Mucosa of gallbladder (tissue), 1 donor: ENCODE results near the gene CNTNAP3B. TPM values are rescaled to one million over a fixed set of nuclear protein-coding genes. Genes with fewer than 3 reads are reported as not detected.
"Not testable (repeated sequence)": the region's sequence is repeated elsewhere in the genome, so short reads cannot be mapped to it uniquely, and the experiment has no call there.

Experiments
- DNase-seq: peaks from one replicate; pipeline ENCODE4 v3.0.0-alpha.2; 2020; ENCODE audit warnings: low spot score
- total RNA-seq: library from RNA; stranded (reverse); gene quantifications from one replicate; pipeline ENCODE4 v1.2.1, GENCODE V29; 2021
- donor health status: DM: no; HTN: no; CAD: no.

The CNTNAP3B gene
- total RNA-seq, result 2.6 TPM

DNA sequence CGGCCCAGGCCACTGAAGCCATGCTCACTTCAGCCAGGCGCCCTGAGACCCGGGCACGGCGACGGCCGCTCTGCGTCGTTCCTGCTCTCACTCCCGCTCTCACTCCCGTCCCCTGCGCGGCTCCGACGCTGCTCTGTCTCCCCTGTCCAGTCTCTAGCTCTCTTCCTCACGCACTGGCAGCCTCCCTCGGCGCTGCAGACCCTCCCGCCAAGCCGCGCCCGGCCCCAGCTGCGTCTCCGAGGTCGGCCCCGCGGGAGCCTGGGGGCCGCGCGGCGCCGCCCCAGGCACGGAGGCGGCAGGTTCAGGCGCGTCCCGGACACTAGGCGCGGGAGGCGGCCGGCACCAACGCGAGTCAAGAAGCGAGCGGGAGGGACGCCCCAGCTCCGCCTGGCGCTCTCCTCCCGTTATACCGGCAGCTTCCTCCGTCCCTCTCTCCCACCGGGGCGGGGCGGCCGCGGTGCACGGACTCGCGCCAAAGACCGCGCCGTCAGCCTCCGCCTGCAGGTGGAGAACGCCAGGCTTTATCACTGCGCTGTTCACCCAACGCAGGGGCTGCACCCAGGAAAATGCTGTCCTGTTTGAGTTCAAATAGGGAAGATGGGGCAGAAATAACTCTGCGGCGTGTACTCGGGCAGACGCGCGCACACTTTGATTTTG lies at the start of gene CNTNAP3B:
Gene CNTNAP3B, minus strand, starts transcription at position 354 of the 657 bp plus-strand sequence. Its CDS starts 332 bp downstream, at position 22.
- not testable (repeated sequence) for DNase-seq

DNA sequence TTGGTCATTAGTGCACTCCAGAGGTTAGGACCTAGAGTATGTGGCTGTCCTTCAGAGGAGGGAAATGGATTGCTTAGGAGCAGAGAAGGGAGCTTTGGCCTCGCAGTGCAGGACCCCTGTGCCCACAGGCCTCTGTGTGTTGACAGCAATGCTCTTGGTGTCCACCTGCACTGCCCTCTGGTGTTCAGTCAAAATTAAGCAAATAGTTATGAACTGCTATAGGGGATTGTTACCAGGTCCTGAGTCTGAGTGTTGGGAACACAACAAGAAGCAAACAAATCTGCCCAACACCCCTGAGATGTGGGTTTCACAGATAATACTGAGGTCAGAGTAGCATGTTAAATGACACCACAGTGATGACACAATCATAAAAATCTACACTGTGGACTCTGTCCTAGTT lies 31.1 kb upstream of the CNTNAP3B start:
- DNase-seq, result not testable (repeated sequence)

DNA sequence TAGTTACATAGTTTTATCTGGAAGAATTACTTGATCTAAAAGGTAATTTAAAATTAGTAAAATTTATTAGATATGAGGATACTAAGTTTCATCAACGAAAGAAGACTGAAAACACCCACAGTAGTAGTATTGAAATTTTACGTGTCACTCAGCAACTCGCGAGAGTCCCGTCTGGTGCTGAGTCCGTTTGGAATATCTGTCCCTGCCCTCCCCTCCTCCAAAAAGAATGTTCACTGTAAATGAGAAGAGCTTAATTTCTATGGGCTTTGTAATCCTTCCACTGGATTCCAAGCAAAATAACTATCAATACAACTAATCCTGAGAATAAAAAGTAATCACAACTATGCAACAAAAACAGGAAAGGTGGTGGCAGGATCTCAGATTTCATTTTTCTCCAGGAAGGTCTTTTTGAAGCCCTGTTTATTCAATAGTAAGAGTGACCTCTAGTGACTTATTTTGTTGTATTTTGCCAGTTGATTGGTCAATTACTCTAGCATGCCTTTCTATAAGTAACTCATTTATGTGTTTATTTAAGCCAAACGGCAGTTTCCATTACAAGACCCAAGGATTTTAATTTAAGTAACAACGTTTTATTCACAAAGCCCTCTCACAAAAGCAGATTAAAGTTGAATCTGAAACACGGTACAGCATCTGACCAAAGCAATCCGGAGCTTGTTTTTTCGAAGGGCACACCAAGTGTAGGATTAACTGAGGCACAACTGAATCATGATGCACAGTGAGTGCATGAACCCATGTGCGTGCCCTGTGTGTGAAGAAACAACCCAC lies 2.0 kb downstream of the CNTNAP3B start:
- DNase-seq, result not testable (repeated sequence)

DNA sequence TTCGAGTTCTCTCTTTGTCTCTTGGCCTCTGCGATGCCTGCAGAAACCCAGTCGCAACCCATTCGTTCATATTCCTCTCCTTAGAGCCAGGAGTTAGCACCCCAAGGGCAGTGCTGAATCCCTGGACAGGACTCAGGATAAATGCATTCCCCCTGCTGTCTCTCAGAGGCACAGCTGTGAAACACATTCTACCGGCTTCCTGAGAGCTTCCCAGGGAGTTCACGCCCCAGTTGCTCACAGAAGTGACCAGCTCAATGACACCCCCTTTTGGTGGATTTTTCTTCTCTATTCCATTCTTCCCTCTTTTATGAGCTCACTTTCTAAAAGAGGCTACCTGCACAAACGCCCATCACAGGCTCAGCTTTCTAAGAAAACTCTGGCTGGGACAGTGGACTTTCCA lies 8.2 kb downstream of the CNTNAP3B start:
- not testable (repeated sequence) for DNase-seq

DNA sequence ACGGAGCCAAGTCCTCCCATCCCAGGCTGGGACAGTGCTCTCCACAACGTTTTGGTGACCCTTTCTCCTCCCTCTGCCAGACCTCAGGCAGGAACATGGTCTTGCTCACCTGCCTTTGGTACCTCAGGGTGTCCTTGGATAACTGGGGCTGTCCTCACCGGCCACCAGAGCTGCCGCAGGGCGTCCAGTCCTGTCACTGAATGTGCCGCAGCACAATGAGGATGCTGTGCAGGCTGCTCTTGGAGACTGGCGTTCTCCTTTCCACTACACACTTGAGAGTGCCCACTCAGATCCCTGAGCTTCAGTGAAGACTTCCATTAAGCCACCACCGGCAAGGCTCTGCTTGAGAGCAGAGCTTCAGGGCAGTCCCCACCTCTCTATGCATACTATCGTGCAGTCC lies 33.3 kb downstream of the CNTNAP3B start:
- not testable (repeated sequence) for DNase-seq

DNA sequence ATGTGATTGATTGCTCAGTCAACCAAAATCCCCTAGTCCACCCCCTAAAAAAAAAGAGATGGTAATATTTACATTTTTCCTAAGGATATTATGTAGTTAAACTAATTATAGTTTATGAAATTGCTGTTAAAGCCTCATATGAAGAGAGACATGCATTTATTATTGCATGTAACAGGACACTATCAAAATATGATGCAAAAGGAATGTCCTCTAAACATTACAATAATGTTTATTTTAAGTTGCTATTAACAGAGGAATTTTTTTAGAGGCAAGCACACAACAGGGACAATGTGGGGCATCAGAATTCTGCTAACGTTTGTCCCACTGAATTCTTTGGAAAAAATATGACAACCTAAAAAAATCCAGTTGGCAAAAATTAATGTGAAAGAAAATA lies 44.7 kb downstream of the CNTNAP3B start:
- DNase-seq, result not testable (repeated sequence)

DNA sequence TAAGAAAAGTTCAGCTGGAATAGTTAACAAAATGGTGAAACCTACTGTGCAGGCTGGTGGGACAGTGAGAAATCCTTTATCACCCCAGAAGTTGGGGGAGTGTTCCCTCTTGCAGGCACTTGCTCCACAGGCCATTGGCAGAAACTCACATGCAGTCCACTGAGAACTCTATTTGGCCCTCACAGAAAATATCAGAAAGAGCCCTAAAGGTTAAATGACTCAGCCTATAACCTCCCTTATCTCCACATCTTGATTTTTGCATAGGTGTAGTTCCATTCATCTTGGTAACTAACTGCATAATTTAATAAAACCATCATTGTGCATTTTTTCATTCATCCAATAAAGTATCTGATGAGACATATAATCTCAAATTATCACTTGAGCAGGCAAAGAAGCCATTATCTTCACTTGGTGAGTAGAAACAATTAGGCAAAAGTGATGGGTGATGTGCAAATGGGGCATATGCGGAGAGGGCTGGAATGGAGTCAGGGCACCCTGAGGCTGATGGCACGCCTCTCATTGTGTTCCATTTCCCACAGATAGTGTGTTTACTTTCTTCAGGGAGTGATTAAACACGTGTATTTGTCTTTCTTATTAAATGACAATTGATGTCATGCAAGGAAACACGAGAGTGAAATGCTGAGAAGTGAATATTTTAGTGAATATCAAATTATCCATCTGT lies 45.2 kb downstream of the CNTNAP3B start:
- not testable (repeated sequence) for DNase-seq

DNA sequence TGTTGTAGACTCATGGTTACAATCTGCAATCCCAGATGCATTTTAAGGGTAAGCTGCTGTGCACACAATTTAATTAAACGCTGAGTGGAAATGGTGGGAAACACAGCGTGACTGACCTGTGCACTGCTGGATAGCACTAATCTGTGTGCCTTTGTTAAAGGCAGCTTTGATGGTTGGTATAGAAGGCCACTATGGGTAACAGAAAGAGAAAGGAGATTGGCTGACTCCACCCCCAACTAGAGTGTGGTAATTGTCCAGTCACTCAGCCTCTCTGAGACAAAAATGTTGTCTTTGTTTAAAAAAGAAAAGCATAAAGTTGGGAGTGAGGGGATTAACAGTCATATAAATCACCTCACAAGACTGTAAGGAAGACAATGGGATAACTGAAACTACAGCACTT lies 48.9 kb downstream of the CNTNAP3B start:
- DNase-seq, result not testable (repeated sequence)

DNA sequence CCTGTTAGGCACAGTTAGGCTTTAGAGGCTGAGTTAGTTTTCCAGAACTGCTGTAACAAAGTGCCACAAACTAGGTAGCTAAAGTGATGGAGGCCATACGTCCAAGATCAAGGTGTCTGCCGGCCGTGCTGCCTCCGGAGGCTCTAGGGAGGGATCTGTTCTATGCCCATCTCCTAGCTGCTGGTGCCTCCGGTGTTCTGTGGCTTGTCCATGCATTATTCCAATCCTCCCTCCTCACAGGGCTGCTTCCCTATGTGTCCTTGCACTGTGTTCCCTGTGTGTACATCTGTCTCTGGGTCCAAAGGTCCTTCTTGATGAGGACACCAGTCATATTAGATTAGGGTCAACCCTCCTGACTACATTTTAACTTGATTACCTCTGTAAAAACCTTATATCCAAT lies 54.4 kb downstream of the CNTNAP3B start:
- DNase-seq, result not testable (repeated sequence)

DNA sequence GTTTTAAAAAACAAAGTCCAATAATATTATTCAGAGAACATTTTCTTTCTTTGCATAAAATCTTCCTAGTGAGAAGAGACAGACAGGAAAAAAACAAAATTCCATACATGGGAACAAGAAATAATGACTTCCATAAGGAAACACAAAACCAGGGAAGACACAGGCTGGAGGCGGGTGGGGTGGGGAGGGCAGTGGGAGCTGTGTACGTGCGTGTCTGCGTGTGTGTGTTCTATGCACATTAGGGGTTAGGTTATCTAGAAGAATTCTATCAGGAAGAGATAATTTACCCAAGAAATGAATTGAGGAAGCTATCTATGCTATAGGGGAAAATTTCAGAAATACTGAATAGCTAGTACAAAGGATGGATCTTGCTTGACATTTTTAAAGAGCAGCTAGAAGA lies 58.2 kb downstream of the CNTNAP3B start:
- DNase-seq, result not testable (repeated sequence)

DNA sequence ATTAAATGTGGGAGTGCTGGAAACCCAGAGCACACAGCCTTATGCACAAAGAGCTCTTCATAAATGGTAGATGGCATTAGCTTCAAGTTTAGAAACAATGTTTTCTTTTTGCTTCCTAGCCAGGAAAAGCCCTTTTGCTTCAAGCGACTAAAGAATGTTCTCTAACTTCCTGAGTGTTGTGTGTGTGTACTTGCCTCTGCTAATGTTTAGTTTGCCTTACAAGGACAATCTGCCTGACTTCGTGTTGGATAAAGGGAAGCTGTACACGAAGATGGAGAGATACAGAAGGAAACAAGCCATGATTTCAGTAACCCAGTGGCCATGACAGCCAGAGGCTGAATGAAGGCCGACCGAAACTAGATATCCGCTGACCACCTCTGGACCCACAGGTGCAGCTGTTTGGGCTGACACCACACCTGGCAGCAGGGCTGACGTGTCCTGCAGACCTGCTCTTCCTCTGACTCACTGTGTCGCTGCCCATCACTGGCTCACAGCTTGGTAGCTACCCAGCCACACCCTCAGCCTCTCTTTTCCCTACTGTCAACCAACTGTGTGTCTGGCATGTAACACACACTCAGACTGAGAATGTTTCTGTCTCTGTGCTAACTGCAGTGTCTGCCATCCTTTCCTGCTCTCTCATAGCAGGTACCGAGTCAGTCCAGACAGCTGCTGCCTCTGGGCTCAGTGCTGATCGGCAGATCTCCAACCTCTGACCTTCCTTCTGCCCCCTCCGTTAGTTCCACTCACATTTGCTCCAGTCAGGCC lies 59.0 kb downstream of the CNTNAP3B start:
- DNase-seq, result not testable (repeated sequence)

DNA sequence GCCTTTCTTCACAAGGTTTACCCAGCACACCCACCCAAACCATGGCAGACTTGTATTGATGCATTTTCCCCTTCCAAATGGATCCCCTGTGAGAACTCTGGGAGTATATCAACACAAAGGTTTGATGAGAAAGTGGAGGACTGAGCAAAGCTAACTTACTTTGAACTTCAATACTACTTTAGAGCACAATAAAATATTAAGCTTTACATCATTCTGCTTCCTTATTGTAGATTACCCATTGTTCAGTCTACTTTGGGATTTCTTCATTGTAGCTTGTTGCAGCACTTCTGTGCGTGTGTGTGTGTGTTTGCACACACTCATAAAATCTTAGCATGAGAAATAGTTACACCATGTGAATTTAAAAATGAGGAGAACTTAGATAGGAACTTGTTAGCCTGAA lies 75.4 kb downstream of the CNTNAP3B start:
- DNase-seq, result not testable (repeated sequence)

DNA sequence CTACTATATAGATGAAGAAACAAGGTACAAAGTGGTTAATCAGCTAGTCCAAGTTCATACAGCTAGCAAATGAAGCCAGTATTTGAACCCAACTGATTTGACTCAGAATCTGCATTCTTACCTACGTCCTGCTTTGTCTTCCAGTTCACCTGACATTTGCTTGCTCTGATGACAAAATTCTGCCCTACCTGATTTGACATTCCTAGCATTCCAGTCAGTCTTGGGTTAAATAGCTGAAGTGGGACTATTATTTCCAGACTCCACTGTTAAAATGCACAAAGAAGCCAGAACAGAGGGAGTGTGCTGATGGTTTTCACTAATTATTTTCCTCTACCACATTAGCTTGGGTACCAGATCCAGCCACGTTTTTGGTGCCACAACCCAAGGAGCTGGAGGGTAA lies 78.5 kb downstream of the CNTNAP3B start:
- DNase-seq, result not testable (repeated sequence)

DNA sequence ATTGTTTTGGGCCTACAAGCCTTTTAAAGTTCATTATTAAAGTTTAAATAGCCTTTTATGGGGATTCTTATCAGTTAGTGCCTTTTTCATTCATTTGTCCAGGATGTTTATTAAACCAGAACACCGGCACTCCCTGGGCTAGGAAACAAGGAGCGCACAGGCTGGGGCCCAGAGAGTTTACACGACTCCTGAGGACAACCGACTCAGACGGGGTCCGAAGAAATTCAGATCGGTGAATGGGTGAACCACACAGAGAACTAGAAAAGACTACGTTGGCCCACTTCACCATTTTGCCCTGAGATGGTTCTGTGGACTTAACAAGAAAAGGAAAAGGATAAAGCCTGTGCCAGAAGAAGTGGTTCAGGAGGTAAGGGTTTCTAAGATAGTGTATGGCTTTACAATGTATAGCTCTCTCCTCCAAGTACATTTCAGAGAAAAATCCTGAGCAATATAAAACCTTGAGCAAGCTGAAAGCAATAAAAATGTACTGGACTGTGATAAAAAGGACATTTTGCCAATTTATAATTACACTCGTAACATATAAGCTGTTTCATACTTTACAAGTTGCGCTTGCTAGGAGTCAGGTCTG lies 84.7 kb downstream of the CNTNAP3B start:
- DNase-seq, result not testable (repeated sequence)

DNA sequence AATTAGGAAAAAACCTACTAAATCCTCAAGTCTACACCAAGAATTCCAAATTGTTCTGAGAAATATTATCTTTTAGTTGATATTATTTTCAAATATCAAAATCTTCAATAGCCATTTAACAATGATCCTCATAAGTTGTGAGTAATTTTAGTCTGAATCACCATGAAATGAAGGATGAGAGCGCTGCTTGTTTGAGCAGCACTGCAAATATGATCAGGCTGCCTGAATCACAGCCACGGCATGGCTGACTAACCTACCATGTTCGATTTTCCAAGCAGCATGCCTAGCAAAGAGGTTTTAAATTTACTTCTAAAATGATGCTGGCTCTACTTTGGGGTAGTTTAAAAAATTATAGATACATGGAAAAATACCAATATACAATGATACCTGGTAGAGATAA lies 95.7 kb downstream of the CNTNAP3B start:
- not testable (repeated sequence) for DNase-seq

DNA sequence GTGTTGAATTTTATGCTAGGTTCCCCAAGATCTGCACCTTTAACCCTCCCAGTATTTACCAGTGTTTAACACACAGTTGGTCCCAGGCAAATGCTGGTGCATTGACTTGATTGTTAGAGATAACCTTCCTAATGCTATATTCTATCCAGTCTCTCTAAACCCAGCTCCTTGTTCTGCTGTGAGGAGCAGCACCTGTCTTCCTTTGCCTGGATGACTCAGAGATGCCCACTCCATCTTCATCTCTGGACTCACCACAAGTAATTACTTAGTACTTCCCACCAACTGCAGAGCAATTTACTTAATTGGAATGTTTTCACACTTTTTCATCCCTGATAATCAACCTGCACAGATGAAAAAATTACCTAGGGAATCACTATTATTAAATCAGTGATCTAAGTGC lies 108.6 kb downstream of the CNTNAP3B start:
- DNase-seq, result not testable (repeated sequence)

DNA sequence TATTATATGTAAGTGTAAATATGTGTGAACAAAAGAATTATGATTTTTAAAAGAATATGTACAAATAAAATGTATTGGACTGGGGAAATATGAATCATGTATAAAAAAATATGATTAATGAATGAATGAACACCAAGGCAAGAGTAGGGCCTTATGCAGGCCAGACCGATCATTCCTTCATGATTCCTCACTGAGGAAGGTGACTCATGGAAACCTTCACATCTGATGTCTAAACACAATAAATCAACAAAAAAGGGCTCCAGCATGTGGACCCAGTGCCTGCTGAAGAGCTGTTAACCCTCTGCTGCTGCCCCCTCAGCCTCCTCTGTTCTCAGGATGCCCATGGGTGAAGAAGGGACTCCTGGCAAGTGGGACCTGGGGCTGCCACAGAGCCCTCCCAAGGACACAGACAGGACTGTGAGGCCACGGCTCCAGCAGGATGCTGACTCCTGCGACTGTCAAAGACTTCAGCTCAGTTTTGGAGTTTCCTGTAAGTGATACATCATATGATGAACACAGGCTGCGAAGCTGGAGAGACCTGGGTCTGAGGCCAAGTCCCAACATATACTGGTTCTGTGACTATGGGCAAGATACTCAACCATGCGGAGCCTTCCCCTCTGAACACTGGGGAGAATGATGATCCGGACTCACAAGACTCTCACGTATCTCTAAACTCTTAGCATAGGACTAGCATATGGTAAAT lies 110.9 kb downstream of the CNTNAP3B start:
- not testable (repeated sequence) for DNase-seq

DNA sequence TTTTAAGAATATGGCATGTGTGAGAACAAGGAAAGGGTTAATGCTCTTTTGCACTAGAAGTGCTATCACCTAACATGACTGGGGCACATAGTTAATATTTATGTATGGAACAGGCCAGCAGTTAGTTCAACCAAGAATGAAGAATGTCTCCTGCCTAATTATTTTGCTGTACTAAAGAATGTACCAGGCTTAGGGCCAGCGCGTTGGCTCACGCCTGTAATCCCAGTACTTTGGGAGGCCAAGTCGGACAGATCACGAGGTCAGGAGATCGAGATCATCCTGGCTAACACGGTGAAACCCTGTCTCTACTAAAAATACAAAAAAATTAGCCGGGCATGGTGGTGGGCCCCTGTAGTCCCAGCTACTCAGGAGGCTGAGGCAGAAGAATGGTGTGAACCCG lies 114.9 kb downstream of the CNTNAP3B start:
- not testable (repeated sequence) for DNase-seq

DNA sequence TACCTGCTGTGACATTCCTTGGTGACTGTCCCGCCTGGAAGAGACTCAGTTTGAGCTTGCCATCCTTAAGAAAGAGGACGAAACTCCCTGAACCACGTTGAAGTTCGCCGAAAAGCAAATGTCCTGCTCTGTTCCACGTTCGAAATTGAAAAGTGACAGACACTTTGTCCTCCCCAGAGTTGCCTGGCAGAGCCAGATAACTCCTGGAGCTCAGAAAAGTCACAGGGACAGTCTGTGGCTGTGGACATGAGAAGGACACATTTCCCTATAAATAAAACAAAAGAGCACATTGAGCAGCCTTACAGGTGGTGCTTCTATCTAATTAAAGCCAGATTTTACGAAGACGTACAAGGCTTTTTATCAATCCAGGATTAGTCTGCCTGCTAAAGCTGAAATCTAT lies 137.6 kb downstream of the CNTNAP3B start:
- not testable (repeated sequence) for DNase-seq

DNA sequence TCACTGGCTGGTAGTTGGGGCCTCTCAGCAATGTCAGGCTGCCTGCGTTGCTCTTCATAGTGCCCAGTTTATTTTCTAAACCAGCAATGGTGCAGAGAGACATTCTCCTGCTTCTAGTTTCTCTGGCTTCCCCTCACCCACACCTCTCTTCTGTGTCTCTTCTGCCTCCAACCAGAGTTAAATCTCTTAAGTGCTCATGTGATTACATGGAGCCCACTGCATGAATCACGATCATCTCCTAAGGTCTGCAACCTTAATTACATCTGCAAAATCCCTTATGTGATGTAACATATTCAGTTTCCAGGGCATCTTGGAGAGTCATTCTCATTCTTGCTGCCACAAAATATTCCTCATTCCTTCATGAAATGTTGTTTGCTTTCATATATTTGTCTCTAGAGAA lies 149.0 kb downstream of the CNTNAP3B start:
- DNase-seq, result not testable (repeated sequence)
